GM21528 (cell line): ENCODE results near the gene RPL18.

Source experiments
- ATAC-seq: cut with Tn5 transposase; IDR thresholded peaks from one replicate; pipeline ENCODE4 v1.9.1; 2021; ENCODE audit warnings: mild to moderate bottlenecking, moderate library complexity; ENCODE audit not compliant: unreplicated experiment, low FRiP score

RPL18 gene

GRCh38 chr19:48615231-48616040 lies 3.5 kb downstream of the RPL18 start:
- ATAC-seq: no peak

- ATAC-seq: no peak
These were observed 4.3 kb downstream of the RPL18 start, which contains the start of gene FAM83E for GRCh38 chr19:48614436-48615230. Gene FAM83E, minus strand, starts transcription at chr19:48615076. Its CDS starts 1,704 bp downstream, at chr19:48613372.

GRCh38 chr19:48613852-48614435 lies 5.0 kb downstream of the RPL18 start:
- ATAC-seq: no peak

GRCh38 chr19:48613024-48613851 lies 5.7 kb downstream of the RPL18 start:
- ATAC-seq: no peak

GRCh38 chr19:48611872-48612271 lies 7.1 kb downstream of the RPL18 start:
- ATAC-seq: no peak

- ATAC-seq: no peak
These were observed 9.3 kb downstream of the RPL18 start for GRCh38 chr19:48609571-48610108.

- peak; percentile 46 for ATAC-seq
These were observed 10.1 kb downstream of the RPL18 start for GRCh38 chr19:48608798-48609263.

GRCh38 chr19:48607359-48607755 lies 11.6 kb downstream of the RPL18 start:
- ATAC-seq: no peak

- no peak for ATAC-seq
These were observed 12.3 kb downstream of the RPL18 start, which contains the start of gene SPACA4 for GRCh38 chr19:48606463-48607358. Gene SPACA4, plus strand, starts transcription at chr19:48606742. Its CDS starts 237 bp downstream, at chr19:48606979.

- no peak for ATAC-seq
These were observed 15.1 kb downstream of the RPL18 start for GRCh38 chr19:48603850-48604249.

- ATAC-seq: no peak
These were observed 15.5 kb downstream of the RPL18 start for GRCh38 chr19:48603449-48603848.

GRCh38 chr19:48603001-48603400 lies 16.0 kb downstream of the RPL18 start:
- no peak for ATAC-seq

- no peak for ATAC-seq
These were observed 18.1 kb downstream of the RPL18 start for GRCh38 chr19:48600679-48601417.

GRCh38 chr19:48598996-48599700 lies 19.8 kb downstream of the RPL18 start:
- ATAC-seq: no peak

GRCh38 chr19:48596679-48597465 lies 22.1 kb downstream of the RPL18 start:
- no peak for ATAC-seq

GRCh38 chr19:48596237-48596636 lies 22.7 kb downstream of the RPL18 start:
- no peak for ATAC-seq

- ATAC-seq: no peak
These were observed 23.1 kb downstream of the RPL18 start for GRCh38 chr19:48595833-48596232.
